Fibroblast of upper back skin (primary cell): ENCODE measurements around the gene SH3GLB2.
"Not testable (repeated sequence)": the region's sequence is repeated elsewhere in the genome, so short reads cannot be mapped to it uniquely, and the experiment has no call there.

Source experiments
- DNase-seq: peaks from one replicate; pipeline ENCODE4 v3.0.0-alpha.2; 2013

SH3GLB2 gene

GRCh38 chr9:129014124-129014523 lies 14.0 kb downstream of the SH3GLB2 start:
- no peak for DNase-seq

- no peak for DNase-seq
Observed at GRCh38 chr9:129013674-129014073, 14.5 kb downstream of the SH3GLB2 start.

- DNase-seq: no peak
Observed at GRCh38 chr9:129012893-129013448, 15.2 kb downstream of the SH3GLB2 start.

GRCh38 chr9:129012343-129012742 lies 15.8 kb downstream of the SH3GLB2 start:
- DNase-seq: no peak

- DNase-seq: no peak
Observed at GRCh38 chr9:129011761-129012181, 16.4 kb downstream of the SH3GLB2 start.

- no peak for DNase-seq
Observed at GRCh38 chr9:129011170-129011569, 17.0 kb downstream of the SH3GLB2 start.

- DNase-seq: no peak
Observed at GRCh38 chr9:129010267-129010975, 17.7 kb downstream of the SH3GLB2 start.

GRCh38 chr9:129009584-129010141 lies 18.5 kb downstream of the SH3GLB2 start:
- DNase-seq: no peak

- no peak for DNase-seq
Observed at GRCh38 chr9:129008986-129009583, 19.0 kb downstream of the SH3GLB2 start.

GRCh38 chr9:129008469-129008965 lies 19.6 kb downstream of the SH3GLB2 start:
- no peak for DNase-seq

- DNase-seq: no peak
Observed at GRCh38 chr9:129007766-129008468, 20.2 kb downstream of the SH3GLB2 start.

- no peak for DNase-seq
Observed at GRCh38 chr9:129007035-129007765, 20.9 kb downstream of the SH3GLB2 start.

GRCh38 chr9:129006328-129007034 lies 21.6 kb downstream of the SH3GLB2 start:
- peak; percentile 71 for DNase-seq

- DNase-seq: no peak
Observed at GRCh38 chr9:129005336-129005997, 22.7 kb downstream of the SH3GLB2 start.

GRCh38 chr9:129004173-129004572 lies 24.0 kb downstream of the SH3GLB2 start:
- DNase-seq: not testable (repeated sequence)

GRCh38 chr9:129002992-129003391 lies 25.1 kb downstream of the SH3GLB2 start:
- no peak for DNase-seq

GRCh38 chr9:129001504-129002325 lies 26.4 kb downstream of the SH3GLB2 start:
- DNase-seq: no peak

GRCh38 chr9:128999581-129000206 lies 28.4 kb downstream of the SH3GLB2 start:
- no peak for DNase-seq

GRCh38 chr9:128998462-128998861 lies 29.7 kb downstream of the SH3GLB2 start:
- no peak for DNase-seq

- peak; percentile 23 for DNase-seq
Observed at GRCh38 chr9:128995791-128996190, 32.3 kb downstream of the SH3GLB2 start.
